ENCODE measurements around the gene KCNIP3.

DNA sequence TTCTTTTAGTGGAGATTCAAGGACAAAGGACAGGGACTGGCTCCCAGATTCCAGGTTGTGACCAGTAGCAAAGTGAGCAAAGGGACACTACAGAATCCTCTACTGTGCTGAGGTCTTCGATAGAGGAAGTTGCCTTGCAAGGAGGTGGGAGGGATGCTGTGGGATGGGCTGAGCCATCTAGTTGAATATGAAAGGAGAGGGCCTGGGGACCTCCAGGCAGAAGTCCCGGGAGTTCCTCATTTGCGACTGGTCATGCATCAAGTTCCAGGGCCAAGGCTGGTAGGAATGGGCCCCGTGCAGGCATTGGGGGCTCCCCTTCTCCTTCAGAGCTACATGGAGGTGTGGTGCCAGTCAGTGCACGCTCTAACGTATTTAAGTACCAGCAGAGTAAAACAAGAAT is 35.5 kb upstream of the KCNIP3 start:
- TF ChIP-seq, protein P1, sequence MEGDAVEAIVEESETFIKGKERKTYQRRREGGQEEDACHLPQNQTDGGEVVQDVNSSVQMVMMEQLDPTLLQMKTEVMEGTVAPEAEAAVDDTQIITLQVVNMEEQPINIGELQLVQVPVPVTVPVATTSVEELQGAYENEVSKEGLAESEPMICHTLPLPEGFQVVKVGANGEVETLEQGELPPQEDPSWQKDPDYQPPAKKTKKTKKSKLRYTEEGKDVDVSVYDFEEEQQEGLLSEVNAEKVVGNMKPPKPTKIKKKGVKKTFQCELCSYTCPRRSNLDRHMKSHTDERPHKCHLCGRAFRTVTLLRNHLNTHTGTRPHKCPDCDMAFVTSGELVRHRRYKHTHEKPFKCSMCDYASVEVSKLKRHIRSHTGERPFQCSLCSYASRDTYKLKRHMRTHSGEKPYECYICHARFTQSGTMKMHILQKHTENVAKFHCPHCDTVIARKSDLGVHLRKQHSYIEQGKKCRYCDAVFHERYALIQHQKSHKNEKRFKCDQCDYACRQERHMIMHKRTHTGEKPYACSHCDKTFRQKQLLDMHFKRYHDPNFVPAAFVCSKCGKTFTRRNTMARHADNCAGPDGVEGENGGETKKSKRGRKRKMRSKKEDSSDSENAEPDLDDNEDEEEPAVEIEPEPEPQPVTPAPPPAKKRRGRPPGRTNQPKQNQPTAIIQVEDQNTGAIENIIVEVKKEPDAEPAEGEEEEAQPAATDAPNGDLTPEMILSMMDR (IDR thresholded peaks at IDR 0.05): no peak
- TF ChIP-seq POLR2A (IDR thresholded peaks at IDR 0.05): no peak

Data from lower leg skin (tissue), 3 donors.